ENCODE measurements around the gene PPP2CA. TPM values are rescaled to one million over a fixed set of nuclear protein-coding genes. Genes with fewer than 3 reads are reported as not detected.
"Not testable (repeated sequence)": the region's sequence is repeated elsewhere in the genome, so short reads cannot be mapped to it uniquely, and the experiment has no call there.

PPP2CA gene
- total and polyA plus RNA-seq, 2 of the 4 experiments (the other 2 are of a cell fraction), result 70.6 to 73.6 TPM

GRCh38 chr5:134152173-134152832 lies 73.6 kb downstream of the PPP2CA start:
- H3K9ac ChIP-seq (ENCODE audit: low read depth, low read length); H3K27ac ChIP-seq (ENCODE audit: insufficient read depth, low read length); H2BK15ac ChIP-seq (ENCODE audit: low read depth, low read length); in situ Hi-C loops (cut with MboI; ENCODE audit: low sequenced_read_pairs); H3K56ac ChIP-seq (ENCODE audit: extremely low read depth, insufficient read depth, low read length); POLR2A ChIA-PET (ENCODE audit: unreplicated experiment); H3K4ac ChIP-seq (ENCODE audit: low read depth, low read length); dilution Hi-C loops (cut with HindIII; ENCODE audit: low sequenced_read_pairs, unreplicated experiment); H2BK20ac ChIP-seq (ENCODE audit: low read depth, low read length); DNase-seq; H3K27me3 ChIP-seq (ENCODE audit: control insufficient read depth, insufficient read depth, low read length); H2AK5ac ChIP-seq (ENCODE audit: low read depth, low read length); H3K9me3 ChIP-seq (ENCODE audit: control insufficient read depth, insufficient read depth, low read length); H4K8ac ChIP-seq (ENCODE audit: low read depth in 2 of 2, low read length in 2 of 2); BruUV-seq (replicated peaks); H2BK120ac ChIP-seq (ENCODE audit: low read depth, low read length); H3K4me3 ChIP-seq (ENCODE audit: insufficient read depth, low read depth, low read length); H3K4me2 ChIP-seq (ENCODE audit: low read depth, low read length); H3K18ac ChIP-seq (ENCODE audit: low read depth, low read length); H2BK5ac ChIP-seq (ENCODE audit: low read depth, low read length, poor library complexity, severe bottlenecking); ATAC-seq (ENCODE audit: low read depth); H2AK9ac ChIP-seq (replicated peaks; ENCODE audit: low read depth, low read length, poor library complexity); H4K5ac ChIP-seq (ENCODE audit: low read depth, low read length); H3K4me1 ChIP-seq (ENCODE audit: control insufficient read depth, insufficient read depth, low read length); H4K91ac ChIP-seq (ENCODE audit: insufficient read depth, low read depth, low read length); H3K23ac ChIP-seq (ENCODE audit: low read depth, low read length); H2AFZ ChIP-seq (replicated peaks; ENCODE audit: low read length, poor library complexity); intact Hi-C loops (cut with micrococcal nuclease); H3K14ac ChIP-seq (replicated peaks; ENCODE audit: low read depth, low read length): not testable (repeated sequence)
- H3K9me1 ChIP-seq (ENCODE audit: insufficient read depth, low read length), result peaks cover 22% of the 10 kb centered on the region
- H4K20me1 ChIP-seq (ENCODE audit: insufficient read depth, low read length), result peaks cover 43% of the 10 kb centered on the region
- 89% methylated on average over 9 of the region's 15 CpGs; no CpG with 5 or more reads in 1 of the 2 experiments for WGBS, 2 experiments (ENCODE audit: extremely low coverage in 2 of 2, insufficient read length in 1 of 2)
- peaks cover 29 to 69% of the 10 kb centered on the region in 2 experiments for H3K79me1 ChIP-seq (ENCODE audit: low read depth in 1 of 2, low read length in 2 of 2)
- CTCF ChIA-PET, result interaction anchor here (1.1 kb wide), 1 partner anchor 9 kb away, joined by 3 read pairs; no protein-coding TSS in a partner anchor
- peaks cover 33% of the 10 kb centered on the region for H3K36me3 ChIP-seq (ENCODE audit: control insufficient read depth, insufficient read depth, low read length)

All from IMR-90 (cell line).